ENCODE data around the gene MED29. TPM values are rescaled to one million over a fixed set of nuclear protein-coding genes. Genes with fewer than 3 reads are reported as not detected.

The MED29 gene
- total and polyA plus RNA-seq, 9 donors: 27.7 to 62.9 (median 55.0) TPM

GRCh38 chr19:39405958-39406655 lies 14.9 kb downstream of the MED29 start:
- Histone ChIP-seq H3K4me1 (ENCODE audit: insufficient read depth) (peaks cover 5% of the 10 kb centered on the region), H3K27me3 (no peaks in the 10 kb centered on the region), H3K36me3 (no peaks in the 10 kb centered on the region), H3K27ac (peak overlapping the region; percentile 87 to 98), H3K4me3 (peak overlapping the region; percentile 97), H3K9me3 (no peaks in the 10 kb centered on the region)
- no peak for DNase-seq
- 10 to 17% (median 11%) methylated on average over 16 to 22 of the region's 22 CpGs for WGBS, 3 donors
- intact Hi-C loops (cut with DNase I): no loop called here
- TF ChIP-seq POLR2A (IDR thresholded peaks at IDR 0.05) (no peak), CTCF (IDR thresholded peaks at IDR 0.05) (no peak), EP300 (IDR thresholded peaks at IDR 0.05) (no peak)

GRCh38 chr19:39406656-39407409 lies 15.7 kb downstream of the MED29 start, which contains the start of gene ZFP36:
TSS of gene ZFP36 (plus strand) at chr19:39406847. CDS start at chr19:39406905, 58 bp downstream.
- peak; percentile 88 to 95 (median 95) for DNase-seq
- 0 to 1% (median 0%) methylated on average over 43 to 56 of the region's 56 CpGs for WGBS, 3 donors
- Histone ChIP-seq H3K4me3 (peak within 1 kb of the TSS; percentile 97), H3K36me3 (no peaks in the 10 kb centered on the region), H3K27ac (peak within 1 kb of the TSS; percentile 87 to 98), H3K9me3 (no peaks in the 10 kb centered on the region), H3K27me3 (no peaks in the 10 kb centered on the region), H3K4me1 (ENCODE audit: insufficient read depth) (peaks cover 8% of the 10 kb centered on the region)
- TF ChIP-seq CTCF (IDR thresholded peaks at IDR 0.05): no peak
- TF ChIP-seq POLR2A (IDR thresholded peaks at IDR 0.05): peak; percentile 99
- TF ChIP-seq EP300 (IDR thresholded peaks at IDR 0.05): peak; percentile 29
- intact Hi-C loops (cut with DNase I): no loop called here

- H3K27me3 ChIP-seq: no peaks in the 10 kb centered on the region
- intact Hi-C loops (cut with DNase I): no loop called here
- TF ChIP-seq POLR2A (IDR thresholded peaks at IDR 0.05) (no peak), EP300 (IDR thresholded peaks at IDR 0.05) (no peak), CTCF (IDR thresholded peaks at IDR 0.05) (no peak)
- peaks cover 6% of the 10 kb centered on the region for H3K4me1 ChIP-seq (ENCODE audit: insufficient read depth)
- no peaks in the 10 kb centered on the region for H3K9me3 ChIP-seq
- peak overlapping the region; percentile 87 to 98 for H3K27ac ChIP-seq
- DNase-seq: peak in 2 of 5 donors; percentile 59 to 68
- H3K4me3 ChIP-seq: peak overlapping the region; percentile 97
- H3K36me3 ChIP-seq: no peaks in the 10 kb centered on the region
- WGBS, 3 donors: 0 to 1% (median 1%) methylated on average over 8 to 14 of the region's 14 CpGs
These were observed 16.2 kb downstream of the MED29 start for GRCh38 chr19:39407410-39407659.

- peak; percentile 43 to 70 (median 66) for DNase-seq
- WGBS, 3 donors: 16 to 30% (median 26%) methylated on average over 28 to 40 of the region's 40 CpGs
- H3K4me1 ChIP-seq (ENCODE audit: insufficient read depth): peaks cover 5% of the 10 kb centered on the region
- intact Hi-C loops (cut with DNase I): no loop called here
- peak overlapping the region; percentile 97 for H3K4me3 ChIP-seq
- H3K27ac ChIP-seq: peak overlapping the region; percentile 87 to 98
- TF ChIP-seq EP300 (IDR thresholded peaks at IDR 0.05) (no peak), CTCF (IDR thresholded peaks at IDR 0.05) (no peak), POLR2A (IDR thresholded peaks at IDR 0.05) (peak; percentile 36)
- H3K9me3 ChIP-seq: no peaks in the 10 kb centered on the region
- H3K36me3 ChIP-seq: no peaks in the 10 kb centered on the region
- H3K27me3 ChIP-seq: no peaks in the 10 kb centered on the region
These were observed 16.6 kb downstream of the MED29 start for GRCh38 chr19:39407660-39408391.

Data from ovary (tissue), 9 donors.